Cortex of kidney (tissue), 1 donor: ENCODE measurements around the gene ATP10A.
"Not testable (repeated sequence)": the region's sequence is repeated elsewhere in the genome, so short reads cannot be mapped to it uniquely, and the experiment has no call there.

Experiments
- DNase-seq: peaks from one replicate; lab custom pipeline; 2025; lab: John Stamatoyannopoulos, UW

ATP10A gene

GRCh38 chr15:25649390-25649789, 213.7 kb downstream of the ATP10A start:
- DNase-seq, result no peak

- DNase-seq, result no peak
Observed at GRCh38 chr15:25643120-25643519, 220.0 kb downstream of the ATP10A start.

GRCh38 chr15:25641762-25642161, 221.4 kb downstream of the ATP10A start:
- no peak for DNase-seq

- no peak for DNase-seq
Observed at GRCh38 chr15:25641361-25641760, 221.8 kb downstream of the ATP10A start.

DNA sequence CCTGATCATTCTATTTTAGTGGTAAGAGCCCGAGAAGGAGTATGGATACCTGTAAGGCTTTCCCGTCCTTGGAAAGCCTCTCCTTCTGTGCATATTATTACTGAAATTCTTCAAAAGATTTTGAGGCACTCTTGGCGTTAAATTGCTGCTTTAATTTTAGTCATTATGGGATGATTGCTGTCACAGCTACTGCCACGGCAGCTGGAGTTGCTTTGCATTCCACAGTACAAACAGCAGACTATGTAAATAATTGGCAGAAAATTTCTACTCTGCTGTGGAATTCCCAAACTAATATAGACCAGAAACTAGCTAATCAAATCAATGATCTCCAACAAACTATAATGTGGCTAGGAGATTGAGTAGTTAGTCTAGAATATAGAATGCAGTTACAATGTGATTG, 222.2 kb downstream of the ATP10A start:
- not testable (repeated sequence) for DNase-seq

DNA sequence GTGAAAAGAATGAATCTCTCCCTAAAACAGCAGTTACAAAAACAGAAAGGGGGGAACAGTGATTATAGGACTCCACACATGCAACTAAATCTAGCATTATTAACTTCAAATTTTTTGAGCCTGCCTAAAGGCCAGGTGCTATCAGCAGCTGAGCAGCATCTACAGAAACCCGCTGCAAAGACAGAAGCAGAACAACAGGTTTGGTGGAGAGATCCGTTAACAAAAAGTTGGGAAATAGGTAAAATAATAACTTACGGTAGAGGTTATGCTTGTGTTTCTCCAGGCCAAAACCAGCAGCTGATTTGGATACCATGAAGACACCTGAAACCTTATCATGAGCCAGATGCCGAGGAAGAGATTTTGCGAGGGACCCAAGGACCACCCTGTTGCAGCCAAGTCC, 222.7 kb downstream of the ATP10A start:
- no peak for DNase-seq

DNA sequence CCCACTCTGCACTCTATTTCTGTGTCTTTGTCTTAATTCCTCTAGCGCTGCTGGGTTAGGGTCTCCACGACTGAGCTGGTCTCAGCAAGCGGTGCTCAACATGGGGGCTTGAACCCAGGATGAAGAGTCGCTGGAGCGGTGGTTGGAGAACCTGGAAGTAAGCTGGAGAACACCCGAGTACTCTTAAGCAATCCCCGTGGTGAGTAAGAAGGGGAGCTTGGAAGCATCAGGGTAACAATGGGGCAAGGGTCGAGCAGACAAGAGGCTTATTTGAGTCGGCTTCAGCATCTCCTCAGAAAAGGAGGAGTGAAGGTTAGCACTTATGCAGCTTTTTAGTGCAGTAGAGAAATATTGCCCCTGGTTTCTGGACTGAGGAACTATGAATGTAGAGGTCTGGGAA, 226.6 kb downstream of the ATP10A start:
- not testable (repeated sequence) for DNase-seq

- DNase-seq, result no peak
Observed at GRCh38 chr15:25635191-25635590, 227.9 kb downstream of the ATP10A start.

GRCh38 chr15:25633862-25634261, 229.3 kb downstream of the ATP10A start:
- DNase-seq, result no peak

DNA sequence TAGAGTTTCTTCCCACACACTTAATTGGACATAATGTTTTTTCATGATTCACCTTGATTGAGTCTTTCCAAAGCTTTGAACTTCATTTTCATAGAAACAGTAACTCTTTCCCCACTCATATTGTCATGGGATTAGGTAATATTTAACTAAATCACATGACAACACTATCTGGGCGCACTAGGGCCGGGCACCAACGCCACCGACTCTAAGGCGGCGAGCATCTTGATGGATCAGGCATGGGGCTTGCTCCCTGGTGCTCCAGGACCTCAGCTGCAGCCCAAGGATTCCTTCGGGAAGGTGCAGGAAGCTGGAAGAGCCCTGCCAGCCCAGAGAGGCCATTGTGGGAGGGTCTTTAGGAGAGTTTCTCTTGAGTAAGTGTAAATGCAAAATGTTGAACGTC, 231.2 kb downstream of the ATP10A start:
- no peak for DNase-seq
